ENCODE results near the gene DNAH11.

Gene DNAH11

DNA sequence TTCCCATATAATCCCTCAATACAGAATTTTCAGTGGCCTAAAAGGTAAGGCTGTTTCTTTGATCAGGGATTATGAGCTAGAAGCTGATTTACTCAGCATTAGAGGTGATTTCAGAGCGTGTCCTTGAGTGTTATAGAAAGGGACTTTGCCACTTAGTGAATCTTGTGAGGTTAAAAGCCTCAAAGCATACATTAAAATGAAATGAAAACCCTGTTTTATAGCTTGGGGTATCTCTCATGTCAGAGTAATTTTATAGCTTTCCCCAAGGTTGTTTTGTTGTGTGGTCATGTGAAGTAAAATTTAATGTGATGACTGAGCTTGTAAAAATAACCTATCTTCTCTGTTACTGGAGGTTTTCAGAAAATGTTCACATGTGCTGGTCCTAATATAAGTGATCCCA, 204.1 kb downstream of the DNAH11 start:
- TF ChIP-seq CTCF (conservative IDR thresholded peaks at IDR 0.05) (no peak), ZFX (IDR thresholded peaks at IDR 0.05) (no peak)

DNA sequence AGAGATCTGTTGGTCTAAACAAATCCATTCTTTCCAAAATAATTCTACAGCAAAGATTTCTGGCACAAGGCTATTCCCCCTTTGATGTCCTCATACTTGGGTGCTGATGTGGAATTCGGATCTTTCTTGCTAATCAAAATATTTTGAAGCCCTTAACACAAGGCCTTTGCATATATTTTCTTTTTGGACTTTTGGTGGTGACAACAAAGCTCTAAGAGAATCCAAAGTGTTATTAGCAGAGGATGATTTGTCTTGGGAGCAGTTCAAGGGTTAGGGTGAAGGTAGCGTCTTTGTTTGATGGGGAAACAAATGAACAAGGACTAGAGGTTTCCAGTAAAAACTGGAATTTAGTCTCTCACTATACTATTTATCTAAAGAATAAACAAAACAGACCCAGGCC, 205.0 kb downstream of the DNAH11 start:
- TF ChIP-seq ZFX (IDR thresholded peaks at IDR 0.05), result no peak
- no peak for TF ChIP-seq CTCF (conservative IDR thresholded peaks at IDR 0.05)
- no peak overlapping the region for H3K27ac ChIP-seq

More for the DNA sequence above, 204.1 kb downstream of the DNAH11 start:
- H3K27ac ChIP-seq, result no peak overlapping the region

- TF ChIP-seq CTCF (conservative IDR thresholded peaks at IDR 0.05), result no peak
- TF ChIP-seq ZFX (IDR thresholded peaks at IDR 0.05), result no peak
- H3K27ac ChIP-seq, result no peak overlapping the region; the same call in 1 of the 2 replicates
Measured at GRCh38 chr7:21749378-21749777, 206.5 kb downstream of the DNAH11 start.

GRCh38 chr7:21753071-21753470, 210.2 kb downstream of the DNAH11 start:
- H3K27ac ChIP-seq, result no peak overlapping the region
- TF ChIP-seq CTCF (conservative IDR thresholded peaks at IDR 0.05), result no peak
- TF ChIP-seq ZFX (IDR thresholded peaks at IDR 0.05), result no peak

DNA sequence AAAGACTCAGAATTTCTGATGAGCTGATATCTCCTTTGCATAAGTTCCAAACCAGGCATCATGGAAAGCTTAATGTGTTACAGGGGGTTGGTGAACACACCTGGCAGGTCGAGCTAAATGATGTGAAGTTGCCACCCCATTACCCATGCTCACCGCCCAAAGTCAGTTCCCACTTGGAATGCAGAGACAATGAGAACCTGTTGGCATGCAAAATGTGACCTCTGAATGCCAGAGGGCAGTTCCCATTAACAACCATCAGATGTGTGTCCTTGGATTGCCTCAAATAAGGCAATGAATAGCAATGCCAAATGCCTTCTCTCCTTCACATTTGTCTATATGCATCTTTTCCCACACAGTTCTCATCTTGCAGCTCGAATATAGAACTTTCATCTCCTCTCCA, 212.1 kb downstream of the DNAH11 start:
- no peak overlapping the region for H3K27ac ChIP-seq
- TF ChIP-seq CTCF (conservative IDR thresholded peaks at IDR 0.05) (no peak), ZFX (IDR thresholded peaks at IDR 0.05) (no peak)

- no peak for TF ChIP-seq CTCF (conservative IDR thresholded peaks at IDR 0.05)
- no peak for TF ChIP-seq ZFX (IDR thresholded peaks at IDR 0.05)
- no peak overlapping the region for H3K27ac ChIP-seq
Measured at GRCh38 chr7:21757537-21758282, 214.9 kb downstream of the DNAH11 start.

DNA sequence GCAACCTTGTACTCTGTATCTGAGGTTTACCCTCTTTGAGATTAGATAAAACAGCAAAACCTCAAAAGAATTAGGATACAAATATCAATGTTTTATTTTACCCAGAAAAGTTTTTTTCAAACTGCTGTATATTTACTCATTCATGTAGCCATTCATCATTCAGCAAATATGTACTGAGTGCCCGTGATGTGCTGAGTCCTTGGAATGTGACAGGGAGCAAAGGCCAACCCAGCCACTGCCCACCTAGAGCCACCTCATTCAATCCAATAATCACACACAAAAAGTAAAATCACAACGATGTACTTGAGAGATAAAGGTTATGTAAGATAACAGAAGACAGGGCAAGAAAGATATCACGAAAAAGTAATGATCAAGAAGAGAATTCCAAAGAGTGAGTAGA, 215.4 kb downstream of the DNAH11 start:
- H3K27ac ChIP-seq, result no peak overlapping the region
- TF ChIP-seq ZFX (IDR thresholded peaks at IDR 0.05), result no peak
- TF ChIP-seq CTCF (conservative IDR thresholded peaks at IDR 0.05), result no peak

Data from C4-2B (cell line).